H9 (cell line): ENCODE measurements around the gene ABCF2. TPM values are rescaled to one million over a fixed set of nuclear protein-coding genes. Genes with fewer than 3 reads are reported as not detected.

ENCODE experiments used
- DNase-seq: peaks from one replicate; pipeline ENCODE4 v3.0.0-alpha.2; 2017
- H2AFZ ChIP-seq: one replicate; pipeline ENCODE4 v1.6.1; 2013; ENCODE audit warnings: mild to moderate bottlenecking, low read length, control low read depth, moderate library complexity
- H2AK5ac ChIP-seq: 2 replicates; pipeline ENCODE4 v1.6.1; 2013; ENCODE audit warnings: low read length, control low read depth, mixed read lengths; ENCODE audit not compliant: insufficient read length
- H2BK120ac ChIP-seq: one replicate; pipeline ENCODE4 v1.6.1; 2013; ENCODE audit warnings: low read depth, mild to moderate bottlenecking, low read length, control low read depth, inconsistent platforms; ENCODE audit not compliant: poor library complexity, severe bottlenecking
- H2BK12ac ChIP-seq: 2 replicates; pipeline ENCODE4 v1.6.1; 2013; ENCODE audit warnings: low read length, control low read depth, mixed read lengths, low read depth; ENCODE audit not compliant: insufficient read length
- H2BK15ac ChIP-seq: 2 replicates; pipeline ENCODE4 v1.6.1; 2013; ENCODE audit warnings: low read depth, low read length, control low read depth
- H2BK20ac ChIP-seq: one replicate; pipeline ENCODE4 v1.6.1; 2013; ENCODE audit warnings: low read depth, mild to moderate bottlenecking, low read length, control low read depth, inconsistent platforms; ENCODE audit not compliant: poor library complexity, severe bottlenecking
- H2BK5ac ChIP-seq: 2 replicates; pipeline ENCODE4 v1.6.1; 2013; ENCODE audit warnings: low read length, control low read depth, mixed read lengths; ENCODE audit not compliant: insufficient read length
- H3K14ac ChIP-seq: 2 replicates; pipeline ENCODE4 v1.6.1; 2013; ENCODE audit warnings: low read length, control low read depth; ENCODE audit not compliant: insufficient read depth
- H3K18ac ChIP-seq: 2 replicates; pipeline ENCODE4 v1.6.1; 2013; ENCODE audit warnings: low read depth, mild to moderate bottlenecking, mixed read lengths, low read length, control low read depth; ENCODE audit not compliant: insufficient read length
- H3K23ac ChIP-seq: 2 replicates; pipeline ENCODE4 v1.6.1; 2013; ENCODE audit warnings: low read length, control low read depth, mixed read lengths, low read depth; ENCODE audit not compliant: insufficient read length
- H3K23me2 ChIP-seq: 2 replicates; pipeline ENCODE4 v1.6.1; 2013; ENCODE audit warnings: low read depth, mild to moderate bottlenecking, mixed read lengths, low read length, control low read depth; ENCODE audit not compliant: insufficient read length, poor library complexity, severe bottlenecking
- H3K27ac ChIP-seq: 2 replicates; pipeline ENCODE4 v1.5.1; 2013; ENCODE audit warnings: low read length, control low read depth, mixed read lengths, low read depth; ENCODE audit not compliant: insufficient read length
- H3K27me3 ChIP-seq: 2 replicates; pipeline ENCODE4 v1.6.1; 2013; ENCODE audit warnings: low read length, control low read depth, inconsistent platforms; ENCODE audit not compliant: insufficient read depth
- H3K4ac ChIP-seq: 2 replicates; pipeline ENCODE4 v1.6.1; 2013; ENCODE audit warnings: low read depth, mild to moderate bottlenecking, control low read depth, inconsistent platforms, low read length, moderate library complexity
- H3K4me1 ChIP-seq: 2 replicates; pipeline ENCODE4 v1.6.1; 2013; ENCODE audit warnings: low read length, control low read depth, inconsistent platforms; ENCODE audit not compliant: insufficient read depth
- H3K4me2 ChIP-seq: 2 replicates; pipeline ENCODE4 v1.6.1; 2013; ENCODE audit warnings: low read length, control low read depth, mixed read lengths; ENCODE audit not compliant: insufficient read length, insufficient read depth
- H3K56ac ChIP-seq: 2 replicates; pipeline ENCODE4 v1.6.1; 2013; ENCODE audit warnings: low read depth, mild to moderate bottlenecking, mixed read lengths, low read length, control low read depth; ENCODE audit not compliant: insufficient read length
- H3K79me1 ChIP-seq: 2 replicates; pipeline ENCODE4 v1.6.1; 2013; ENCODE audit warnings: low read depth, mild to moderate bottlenecking, moderate library complexity, low read length, control low read depth, inconsistent platforms; ENCODE audit not compliant: insufficient read depth, poor library complexity, severe bottlenecking
- H3K79me2 ChIP-seq: 2 replicates; pipeline ENCODE4 v1.6.1; 2013; ENCODE audit warnings: low read length, control low read depth, inconsistent platforms; ENCODE audit not compliant: insufficient read depth
- H3K9ac ChIP-seq: 2 replicates; pipeline ENCODE4 v1.6.1; 2013; ENCODE audit warnings: low read length, control low read depth, mixed read lengths; ENCODE audit not compliant: insufficient read length; ENCODE audit errors: extremely low read depth
- H3K9me3 ChIP-seq: one replicate; pipeline ENCODE4 v1.6.1; 2013; ENCODE audit warnings: low read depth, low read length, inconsistent platforms; ENCODE audit not compliant: control insufficient read depth
- H3T11ph ChIP-seq: one replicate; pipeline ENCODE4 v1.6.1; 2013; ENCODE audit warnings: mild to moderate bottlenecking, low read length, control low read depth, inconsistent platforms
- H4K20me1 ChIP-seq: one replicate; pipeline ENCODE4 v1.6.1; 2013; ENCODE audit not compliant: control insufficient read depth, insufficient read length, insufficient read depth
- H4K5ac ChIP-seq: 2 replicates; pipeline ENCODE4 v1.6.1; 2013; ENCODE audit warnings: low read depth, mild to moderate bottlenecking, mixed read lengths, low read length, control low read depth; ENCODE audit not compliant: insufficient read length
- H4K8ac ChIP-seq: replicated peaks from 2 replicates; pipeline ENCODE4 v1.6.1; 2013; ENCODE audit warnings: low read length, control low read depth, mixed read lengths, low read depth; ENCODE audit not compliant: insufficient read length
- H4K91ac ChIP-seq: 2 replicates; pipeline ENCODE4 v1.6.1; 2013; ENCODE audit warnings: low read depth, mild to moderate bottlenecking, moderate library complexity, mixed read lengths, low read length, control low read depth; ENCODE audit not compliant: insufficient read length
- H3K27ac Mint-ChIP-seq, 3 experiments: 2 replicates in 2 of 3; 3 replicates in 1 of 3; pipeline ENCODE4 v1.8.0; 2020 to 2021; ENCODE audit warnings: mixed read lengths in 3 of 3, mild to moderate bottlenecking in 1 of 3, moderate library complexity in 1 of 3
- H3K27me3 Mint-ChIP-seq: 2 replicates; pipeline ENCODE4 v1.8.0; 2021; ENCODE audit warnings: low read depth, mild to moderate bottlenecking, moderate library complexity, mixed read lengths
- H3K36me3 Mint-ChIP-seq, 3 experiments: 2 replicates in 2 of 3; 3 replicates in 1 of 3; pipeline ENCODE4 v1.8.0; 2020 to 2021; ENCODE audit warnings: low read depth in 3 of 3, mixed read lengths in 3 of 3; ENCODE audit not compliant: insufficient read depth in 1 of 3
- H3K4me1 Mint-ChIP-seq, 2 experiments: 2 replicates each; pipeline ENCODE4 v1.8.0; 2020; ENCODE audit warnings: mixed read lengths in 2 of 2
- H3K4me3 Mint-ChIP-seq, 2 experiments: 2 replicates in 1 of 2; 3 replicates in 1 of 2; pipeline ENCODE4 v1.8.0; 2020 to 2021; ENCODE audit warnings: mild to moderate bottlenecking in 2 of 2, mixed read lengths in 2 of 2, moderate library complexity in 1 of 2
- H3K9me3 Mint-ChIP-seq, 2 experiments: 2 replicates in 1 of 2; 3 replicates in 1 of 2; pipeline ENCODE4 v1.8.0; 2020; ENCODE audit warnings: mild to moderate bottlenecking in 2 of 2, mixed read lengths in 2 of 2, moderate library complexity in 1 of 2
- WGBS: extraction: QIAGEN DNeasy Blood & Tissue Kit; methylation state at CpG from one replicate; pipeline ENCODE4 v1.1.7; 2013; ENCODE audit warnings: missing lambda C conversion rate, low lambda C conversion rate, mixed read lengths; ENCODE audit not compliant: insufficient read length; ENCODE audit errors: extremely low coverage; 5-methylcytosine and 5-hydroxymethylcytosine counted together
- total RNA-seq: library from RNA; stranded (reverse); gene quantifications from 2 replicates; pipeline ENCODE4 v1.2.1, GENCODE V29; 2021
- TF ChIP-seq, protein P1 (sequence below): fragments of 200-600 bp; sonication (generic); conservative IDR thresholded peaks from 3 replicates; pipeline ENCODE4 v1.8.0; 2021; ENCODE audit warnings: antibody characterized with exemption, mild to moderate bottlenecking

The ABCF2 gene
- total RNA-seq, 1 experiment from 2014 or later, result 70.1 TPM

- H2AFZ ChIP-seq, result no peak overlapping the region
- peaks cover 4 to 15% of the 10 kb centered on the region in 2 experiments for H3K4me1 Mint-ChIP-seq
- no peaks in the 10 kb centered on the region for H3K36me3 Mint-ChIP-seq
- no peak overlapping the region for H4K91ac ChIP-seq
- no peak overlapping the region; a peak in 1 of 7 replicates for H3K27ac Mint-ChIP-seq
- H3K14ac ChIP-seq, result no peak overlapping the region
- H3K4me2 ChIP-seq, result no peak overlapping the region
- TF ChIP-seq, protein P1, sequence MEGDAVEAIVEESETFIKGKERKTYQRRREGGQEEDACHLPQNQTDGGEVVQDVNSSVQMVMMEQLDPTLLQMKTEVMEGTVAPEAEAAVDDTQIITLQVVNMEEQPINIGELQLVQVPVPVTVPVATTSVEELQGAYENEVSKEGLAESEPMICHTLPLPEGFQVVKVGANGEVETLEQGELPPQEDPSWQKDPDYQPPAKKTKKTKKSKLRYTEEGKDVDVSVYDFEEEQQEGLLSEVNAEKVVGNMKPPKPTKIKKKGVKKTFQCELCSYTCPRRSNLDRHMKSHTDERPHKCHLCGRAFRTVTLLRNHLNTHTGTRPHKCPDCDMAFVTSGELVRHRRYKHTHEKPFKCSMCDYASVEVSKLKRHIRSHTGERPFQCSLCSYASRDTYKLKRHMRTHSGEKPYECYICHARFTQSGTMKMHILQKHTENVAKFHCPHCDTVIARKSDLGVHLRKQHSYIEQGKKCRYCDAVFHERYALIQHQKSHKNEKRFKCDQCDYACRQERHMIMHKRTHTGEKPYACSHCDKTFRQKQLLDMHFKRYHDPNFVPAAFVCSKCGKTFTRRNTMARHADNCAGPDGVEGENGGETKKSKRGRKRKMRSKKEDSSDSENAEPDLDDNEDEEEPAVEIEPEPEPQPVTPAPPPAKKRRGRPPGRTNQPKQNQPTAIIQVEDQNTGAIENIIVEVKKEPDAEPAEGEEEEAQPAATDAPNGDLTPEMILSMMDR, result no peak
- no peaks in the 10 kb centered on the region for H3K4me1 ChIP-seq
- no peak overlapping the region for H2BK12ac ChIP-seq
- H2BK15ac ChIP-seq, result no peak overlapping the region
- H3K23ac ChIP-seq, result no peak overlapping the region
- H3K23me2 ChIP-seq, result no peaks in the 10 kb centered on the region
- no peak overlapping the region for H3K56ac ChIP-seq
- H3K9ac ChIP-seq, result no peak overlapping the region
- WGBS, result no CpG with 5 or more reads among the region's 11 CpGs
- no peak overlapping the region for H4K8ac ChIP-seq
- no peak overlapping the region for H2BK20ac ChIP-seq
- no peak overlapping the region for H3K27ac ChIP-seq
- H3K79me1 ChIP-seq, result no peaks in the 10 kb centered on the region
- no peaks in the 10 kb centered on the region for H3K27me3 ChIP-seq
- H2BK120ac ChIP-seq, result no peak overlapping the region
- H4K20me1 ChIP-seq, result no peaks in the 10 kb centered on the region
- no peaks in the 10 kb centered on the region; a peak in 1 of 5 replicates for H3K9me3 Mint-ChIP-seq
- H3K4me3 Mint-ChIP-seq, result no peak overlapping the region
- H3K18ac ChIP-seq, result no peak overlapping the region
- H4K5ac ChIP-seq, result no peak overlapping the region
- DNase-seq, result no peak
- no peak overlapping the region for H2AK5ac ChIP-seq
- H3K9me3 ChIP-seq, result no peaks in the 10 kb centered on the region
- no peak overlapping the region for H3T11ph ChIP-seq
- H2BK5ac ChIP-seq, result no peak overlapping the region
- H3K27me3 Mint-ChIP-seq, result peaks cover 79% of the 10 kb centered on the region
- no peaks in the 10 kb centered on the region for H3K79me2 ChIP-seq
- H3K4ac ChIP-seq, result no peak overlapping the region
Observed at GRCh38 chr7:151260471-151260870, 33.5 kb upstream of the ABCF2 start.
